ENCODE results near the gene KRTAP10-5.
"Not testable (repeated sequence)": the region's sequence is repeated elsewhere in the genome, so short reads cannot be mapped to it uniquely, and the experiment has no call there.

The KRTAP10-5 gene

GRCh38 chr21:44580231-44580821 lies at the start of gene KRTAP10-5:
KRTAP10-5 (minus strand) TSS chr21:44580604; CDS start chr21:44580578, 26 bp downstream.
- DNase-seq: not testable (repeated sequence)

DNA sequence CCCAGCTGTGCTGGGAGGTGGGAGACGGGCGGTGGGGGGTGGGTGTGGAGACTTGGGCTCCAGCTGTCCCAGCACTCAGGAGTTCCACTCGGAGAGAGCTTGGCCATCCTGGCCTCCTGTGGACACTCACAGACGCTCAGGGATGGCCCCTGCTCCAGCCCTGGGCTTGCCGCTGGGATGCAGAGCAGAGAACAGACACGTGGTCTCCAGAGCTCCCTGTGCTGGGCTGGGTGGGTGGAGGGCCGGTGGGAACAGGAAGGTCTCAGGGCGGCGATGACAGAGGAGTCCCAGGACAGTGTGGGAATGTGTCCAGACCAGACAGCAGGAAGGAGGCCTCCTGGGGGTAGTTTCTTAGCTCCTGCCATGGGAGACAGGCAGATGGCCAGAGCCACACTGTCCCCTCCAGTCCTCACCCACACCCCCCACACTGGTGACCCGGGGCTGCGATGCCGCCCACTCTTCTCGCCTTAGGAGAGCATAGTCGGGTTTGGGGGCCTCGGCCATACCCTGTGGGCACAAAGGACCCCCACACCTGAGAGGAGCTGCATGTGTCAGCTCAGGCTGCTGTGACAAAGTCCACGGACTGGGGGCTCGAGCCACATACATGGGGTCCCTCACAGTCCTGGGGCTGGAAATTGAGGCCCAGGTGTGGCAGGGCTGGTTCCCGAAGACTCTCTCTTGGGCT lies 48.4 kb upstream of the KRTAP10-5 start:
- no peak for DNase-seq

- not testable (repeated sequence) for DNase-seq
Measured at GRCh38 chr21:44627831-44628233, 47.4 kb upstream of the KRTAP10-5 start.

- not testable (repeated sequence) for DNase-seq
Measured at GRCh38 chr21:44627181-44627822, 46.9 kb upstream of the KRTAP10-5 start.

DNA sequence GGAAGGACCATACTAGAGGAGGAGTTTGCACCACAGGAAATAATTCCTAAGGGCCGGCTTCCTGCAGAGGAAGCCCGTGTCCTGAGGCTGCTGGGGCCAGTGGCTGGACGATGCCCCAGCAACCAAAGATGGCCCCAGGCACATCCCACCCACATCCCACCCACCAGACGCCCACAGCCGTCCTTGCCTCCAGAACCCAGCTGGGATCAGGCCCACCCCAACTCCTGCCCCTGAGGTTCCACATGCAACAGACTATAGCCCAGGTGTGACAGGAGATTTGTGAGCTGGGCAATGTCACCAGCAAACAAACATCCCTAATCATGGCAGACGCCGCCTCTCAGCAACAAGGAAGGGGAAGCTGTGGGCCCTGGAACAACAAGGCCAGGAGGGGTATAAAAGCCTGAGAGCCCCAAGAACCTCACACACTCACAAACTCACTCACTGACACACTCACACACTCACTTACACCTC lies 46.3 kb upstream of the KRTAP10-5 start, which contains the start of gene KRTAP10-9:
Gene KRTAP10-9, plus strand, starts transcription at position 421 of the 471 bp plus-strand sequence. CDS start 79 bp downstream, outside the sequence.
- no peak for DNase-seq

DNA sequence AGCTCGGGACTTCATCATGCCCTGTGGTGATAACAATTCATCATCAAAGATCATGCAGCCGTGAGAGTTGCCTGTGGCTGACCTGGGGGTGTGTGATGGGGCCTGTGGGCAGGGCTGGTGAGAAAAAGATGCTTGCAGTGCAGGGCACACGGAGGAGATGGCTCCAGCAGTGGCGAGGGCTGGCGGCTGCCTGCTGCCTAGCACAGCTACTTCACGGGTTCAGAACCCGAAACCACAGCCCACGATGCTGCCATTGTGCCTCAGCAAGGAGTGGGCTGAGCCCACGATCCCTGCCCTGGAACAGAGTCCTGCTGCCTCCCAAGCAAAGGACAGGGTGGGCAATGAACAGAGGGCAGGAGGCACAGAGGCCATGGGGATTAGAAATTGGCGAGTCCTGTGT lies 45.9 kb upstream of the KRTAP10-5 start:
- peak; percentile 29 for DNase-seq

GRCh38 chr21:44625756-44626155 lies 45.4 kb upstream of the KRTAP10-5 start:
- no peak for DNase-seq

GRCh38 chr21:44623575-44623974 lies 43.2 kb upstream of the KRTAP10-5 start:
- DNase-seq: no peak

DNA sequence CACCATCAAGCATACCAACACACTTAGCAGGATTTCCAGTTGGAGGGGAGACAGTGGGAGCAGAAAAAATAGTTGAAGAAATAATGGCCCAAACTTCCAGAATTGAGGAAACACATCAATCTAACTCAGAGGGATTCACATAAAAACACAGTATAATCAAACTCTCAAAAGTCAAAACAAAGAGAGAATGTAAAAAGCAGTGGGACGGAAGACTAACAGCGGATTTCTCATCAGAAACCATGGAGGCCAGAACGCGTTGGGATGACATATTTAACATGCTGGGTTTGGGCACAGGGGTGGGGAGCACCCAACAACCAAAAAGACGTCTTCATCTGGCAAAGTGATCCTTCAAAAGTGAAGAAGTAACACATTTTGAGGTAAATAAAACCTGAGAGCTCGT lies 39.5 kb upstream of the KRTAP10-5 start:
- no peak for DNase-seq

DNA sequence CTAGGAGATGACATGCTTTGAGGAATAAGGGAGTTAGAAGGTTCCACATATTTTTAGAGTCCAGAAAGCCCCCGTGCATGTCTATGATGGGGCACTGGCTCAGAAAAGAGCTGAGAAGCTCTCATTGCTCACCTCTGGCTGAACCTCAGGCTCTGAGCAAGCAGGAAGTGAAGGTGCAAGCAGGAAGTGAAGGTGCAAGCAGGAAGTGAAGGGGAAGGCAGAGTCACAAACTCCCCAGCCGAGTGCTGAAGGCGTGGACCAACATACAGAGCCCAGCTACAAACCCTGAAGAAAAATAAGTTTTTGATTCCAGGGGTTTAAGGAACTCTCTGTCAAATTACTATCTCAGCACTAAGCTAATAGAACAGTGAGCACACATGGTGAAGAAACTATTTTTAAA lies 38.5 kb upstream of the KRTAP10-5 start:
- DNase-seq: peak; percentile 69

DNA sequence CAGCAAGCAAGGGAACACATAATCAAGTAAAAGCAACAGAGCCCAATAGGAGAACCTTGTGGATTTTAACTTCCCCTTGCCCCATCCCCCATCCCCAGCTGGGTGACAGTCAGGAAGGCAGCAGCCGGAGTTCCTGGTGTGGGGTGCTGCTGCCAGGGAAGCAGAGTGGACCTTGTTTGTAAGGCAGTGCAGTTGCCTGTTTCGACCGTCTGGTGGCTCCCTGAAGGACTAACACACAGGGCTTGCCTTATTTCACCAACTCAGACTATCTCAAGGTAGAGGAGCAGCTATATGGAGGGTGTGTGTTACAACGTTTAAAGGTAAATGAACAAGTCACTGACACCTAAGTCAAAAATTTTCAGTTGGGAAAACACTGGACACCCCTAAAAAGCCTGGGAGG lies 38.1 kb upstream of the KRTAP10-5 start:
- DNase-seq: peak; percentile 4

DNA sequence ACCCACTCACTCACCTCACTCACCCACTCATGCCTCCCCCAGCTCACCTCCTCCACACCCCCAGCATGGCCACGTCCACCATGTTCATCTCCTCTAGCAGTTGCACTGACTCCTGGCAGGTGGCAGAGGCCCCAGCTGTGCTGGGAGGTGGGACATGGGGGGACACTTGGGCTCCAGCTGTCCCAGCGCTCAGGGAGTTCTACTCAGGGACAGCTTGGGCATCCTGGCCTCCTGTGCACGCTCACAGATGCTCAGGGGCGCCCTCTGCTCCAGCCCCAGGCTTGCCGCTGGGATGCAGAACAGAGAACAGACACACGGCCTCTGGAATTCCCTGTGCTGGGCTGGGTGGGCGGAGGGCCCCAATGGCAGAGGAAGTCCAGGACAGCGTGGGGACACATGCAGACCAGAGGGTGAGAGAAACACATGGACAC lies 36.7 kb upstream of the KRTAP10-5 start:
- no peak for DNase-seq

- DNase-seq: no peak
Measured at GRCh38 chr21:44616591-44616926, 36.2 kb upstream of the KRTAP10-5 start.

- no peak for DNase-seq
Measured at GRCh38 chr21:44615911-44616590, 35.6 kb upstream of the KRTAP10-5 start.

GRCh38 chr21:44615466-44615865 lies 35.1 kb upstream of the KRTAP10-5 start:
- no peak for DNase-seq

DNA sequence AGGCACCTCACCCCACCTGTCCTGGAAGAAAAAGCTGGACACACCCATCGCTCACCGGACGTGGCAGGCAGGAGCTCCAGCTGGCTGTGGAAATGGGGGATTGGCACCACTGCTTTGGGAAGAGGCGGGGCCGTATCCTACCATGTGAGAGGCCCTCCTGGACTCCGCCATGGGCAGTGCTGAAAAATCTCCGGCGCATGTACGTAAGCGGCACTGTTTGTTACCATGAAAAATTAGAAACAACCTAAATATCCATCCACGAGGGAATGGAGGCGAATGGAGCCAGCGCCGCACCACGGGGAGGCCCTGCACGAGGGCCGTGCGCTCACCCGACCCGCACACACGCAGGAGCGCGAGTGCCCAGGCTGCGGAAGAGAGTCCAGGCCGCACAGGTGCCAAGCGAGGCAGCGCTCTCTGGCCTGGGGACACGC lies 34.6 kb upstream of the KRTAP10-5 start:
- no peak for DNase-seq

GRCh38 chr21:44614161-44614631 lies 33.8 kb upstream of the KRTAP10-5 start:
- DNase-seq: no peak

- no peak for DNase-seq
Measured at GRCh38 chr21:44613386-44614155, 33.2 kb upstream of the KRTAP10-5 start.

- no peak for DNase-seq
Measured at GRCh38 chr21:44612669-44613229, 32.3 kb upstream of the KRTAP10-5 start.

DNA sequence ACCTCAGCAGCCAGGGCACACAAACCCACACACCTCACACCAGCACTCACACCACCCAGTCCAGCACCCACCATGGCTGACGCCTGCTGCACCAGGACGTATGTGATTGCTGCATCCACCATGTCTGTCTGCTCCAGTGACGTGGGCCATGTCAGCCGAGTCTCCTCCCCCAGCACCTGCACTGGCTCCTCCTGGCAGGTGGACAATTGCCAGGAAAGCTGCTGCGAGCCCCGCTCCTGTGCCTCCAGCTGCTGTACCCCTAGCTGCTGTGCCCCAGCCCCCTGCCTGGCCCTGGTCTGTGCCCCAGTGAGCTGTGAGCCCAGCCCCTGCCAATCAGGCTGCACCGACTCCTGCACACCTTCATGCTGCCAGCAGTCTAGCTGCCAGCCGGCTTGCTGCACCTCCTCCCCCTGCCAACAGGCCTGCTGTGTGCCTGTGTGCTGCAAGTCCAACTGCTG lies 31.7 kb upstream of the KRTAP10-5 start, which contains the start of gene KRTAP10-8:
Gene KRTAP10-8, plus strand, starts transcription at position 51 of the 458 bp plus-strand sequence. Its CDS starts 22 bp downstream, at position 73.
- DNase-seq: no peak

- DNase-seq: no peak
Measured at GRCh38 chr21:44611551-44611950, 31.1 kb upstream of the KRTAP10-5 start.
